ENCODE measurements around the gene PCK2.

The PCK2 gene

GRCh38 chr14:24146453-24146977, 52.4 kb downstream of the PCK2 start, which contains the start of gene PSME2 (continued):
- TF ChIP-seq, protein P1, sequence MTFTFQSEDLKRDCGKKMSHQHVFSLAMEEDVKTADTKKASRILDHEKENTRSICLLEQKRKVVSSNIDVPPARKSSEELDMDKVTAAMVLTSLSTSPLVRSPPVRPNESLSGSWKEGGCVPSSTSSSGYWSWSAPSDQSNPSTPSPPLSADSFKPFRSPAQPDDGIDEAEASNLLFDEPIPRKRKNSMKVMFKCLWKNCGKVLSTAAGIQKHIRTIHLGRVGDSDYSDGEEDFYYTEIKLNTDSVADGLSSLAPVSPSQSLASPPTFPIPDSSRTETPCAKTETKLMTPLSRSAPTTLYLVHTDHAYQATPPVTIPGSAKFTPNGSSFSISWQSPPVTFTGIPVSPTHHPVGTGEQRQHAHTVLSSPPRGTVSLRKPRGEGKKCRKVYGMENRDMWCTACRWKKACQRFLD (tag by site-specific recombination; IDR thresholded peaks at IDR 0.05), result no peak
- peak; percentile 51; the same call in 1 of the 2 replicates for TF ChIP-seq ZFHX2 (tag by site-specific recombination; conservative IDR thresholded peaks at IDR 0.05)
- TF ChIP-seq ZNF768 (tag by site-specific recombination; IDR thresholded peaks at IDR 0.05), result no peak
- no peak for TF ChIP-seq ZNF223 (tag by site-specific recombination; IDR thresholded peaks at IDR 0.05)
- TF ChIP-seq, protein P2, sequence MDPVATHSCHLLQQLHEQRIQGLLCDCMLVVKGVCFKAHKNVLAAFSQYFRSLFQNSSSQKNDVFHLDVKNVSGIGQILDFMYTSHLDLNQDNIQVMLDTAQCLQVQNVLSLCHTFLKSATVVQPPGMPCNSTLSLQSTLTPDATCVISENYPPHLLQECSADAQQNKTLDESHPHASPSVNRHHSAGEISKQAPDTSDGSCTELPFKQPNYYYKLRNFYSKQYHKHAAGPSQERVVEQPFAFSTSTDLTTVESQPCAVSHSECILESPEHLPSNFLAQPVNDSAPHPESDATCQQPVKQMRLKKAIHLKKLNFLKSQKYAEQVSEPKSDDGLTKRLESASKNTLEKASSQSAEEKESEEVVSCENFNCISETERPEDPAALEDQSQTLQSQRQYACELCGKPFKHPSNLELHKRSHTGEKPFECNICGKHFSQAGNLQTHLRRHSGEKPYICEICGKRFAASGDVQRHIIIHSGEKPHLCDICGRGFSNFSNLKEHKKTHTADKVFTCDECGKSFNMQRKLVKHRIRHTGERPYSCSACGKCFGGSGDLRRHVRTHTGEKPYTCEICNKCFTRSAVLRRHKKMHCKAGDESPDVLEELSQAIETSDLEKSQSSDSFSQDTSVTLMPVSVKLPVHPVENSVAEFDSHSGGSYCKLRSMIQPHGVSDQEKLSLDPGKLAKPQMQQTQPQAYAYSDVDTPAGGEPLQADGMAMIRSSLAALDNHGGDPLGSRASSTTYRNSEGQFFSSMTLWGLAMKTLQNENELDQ (tag by site-specific recombination; IDR thresholded peaks at IDR 0.05; ENCODE audit: low read depth), result no peak
- no peak for TF ChIP-seq ZNF548 (tag by site-specific recombination; IDR thresholded peaks at IDR 0.05)
- TF ChIP-seq ZNF398 (tag by site-specific recombination; IDR thresholded peaks at IDR 0.05), result peak; percentile 83
- no peak for TF ChIP-seq ZNF660 (tag by site-specific recombination; IDR thresholded peaks at IDR 0.05)
- TF ChIP-seq ZNF692 (tag by site-specific recombination; IDR thresholded peaks at IDR 0.05), result no peak
- peak; percentile 75 for TF ChIP-seq SP2 (tag by site-specific recombination; IDR thresholded peaks at IDR 0.05)
- TF ChIP-seq ZNF26 (tag by site-specific recombination; IDR thresholded peaks at IDR 0.05), result no peak
- peak; percentile 41; the same call in 1 of the 2 replicates for TF ChIP-seq ZFP69B (tag by site-specific recombination; IDR thresholded peaks at IDR 0.05)
- TF ChIP-seq GLIS2 (tag by site-specific recombination; IDR thresholded peaks at IDR 0.05), result peak; percentile 83
- TF ChIP-seq ZNF174 (tag by site-specific recombination; IDR thresholded peaks at IDR 0.05), result no peak
- TF ChIP-seq, protein P3, sequence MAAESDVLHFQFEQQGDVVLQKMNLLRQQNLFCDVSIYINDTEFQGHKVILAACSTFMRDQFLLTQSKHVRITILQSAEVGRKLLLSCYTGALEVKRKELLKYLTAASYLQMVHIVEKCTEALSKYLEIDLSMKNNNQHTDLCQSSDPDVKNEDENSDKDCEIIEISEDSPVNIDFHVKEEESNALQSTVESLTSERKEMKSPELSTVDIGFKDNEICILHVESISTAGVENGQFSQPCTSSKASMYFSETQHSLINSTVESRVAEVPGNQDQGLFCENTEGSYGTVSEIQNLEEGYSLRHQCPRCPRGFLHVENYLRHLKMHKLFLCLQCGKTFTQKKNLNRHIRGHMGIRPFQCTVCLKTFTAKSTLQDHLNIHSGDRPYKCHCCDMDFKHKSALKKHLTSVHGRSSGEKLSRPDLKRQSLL (tag by site-specific recombination; IDR thresholded peaks at IDR 0.05), result no peak
- TF ChIP-seq HOXD13 (CRISPR knock-in tag; IDR thresholded peaks at IDR 0.05; ENCODE audit: borderline replicate concordance), result no peak
- no peak for TF ChIP-seq SETDB1 (IDR thresholded peaks at IDR 0.05; ENCODE audit: insufficient read length, low read length)
- TF ChIP-seq, protein P4, sequence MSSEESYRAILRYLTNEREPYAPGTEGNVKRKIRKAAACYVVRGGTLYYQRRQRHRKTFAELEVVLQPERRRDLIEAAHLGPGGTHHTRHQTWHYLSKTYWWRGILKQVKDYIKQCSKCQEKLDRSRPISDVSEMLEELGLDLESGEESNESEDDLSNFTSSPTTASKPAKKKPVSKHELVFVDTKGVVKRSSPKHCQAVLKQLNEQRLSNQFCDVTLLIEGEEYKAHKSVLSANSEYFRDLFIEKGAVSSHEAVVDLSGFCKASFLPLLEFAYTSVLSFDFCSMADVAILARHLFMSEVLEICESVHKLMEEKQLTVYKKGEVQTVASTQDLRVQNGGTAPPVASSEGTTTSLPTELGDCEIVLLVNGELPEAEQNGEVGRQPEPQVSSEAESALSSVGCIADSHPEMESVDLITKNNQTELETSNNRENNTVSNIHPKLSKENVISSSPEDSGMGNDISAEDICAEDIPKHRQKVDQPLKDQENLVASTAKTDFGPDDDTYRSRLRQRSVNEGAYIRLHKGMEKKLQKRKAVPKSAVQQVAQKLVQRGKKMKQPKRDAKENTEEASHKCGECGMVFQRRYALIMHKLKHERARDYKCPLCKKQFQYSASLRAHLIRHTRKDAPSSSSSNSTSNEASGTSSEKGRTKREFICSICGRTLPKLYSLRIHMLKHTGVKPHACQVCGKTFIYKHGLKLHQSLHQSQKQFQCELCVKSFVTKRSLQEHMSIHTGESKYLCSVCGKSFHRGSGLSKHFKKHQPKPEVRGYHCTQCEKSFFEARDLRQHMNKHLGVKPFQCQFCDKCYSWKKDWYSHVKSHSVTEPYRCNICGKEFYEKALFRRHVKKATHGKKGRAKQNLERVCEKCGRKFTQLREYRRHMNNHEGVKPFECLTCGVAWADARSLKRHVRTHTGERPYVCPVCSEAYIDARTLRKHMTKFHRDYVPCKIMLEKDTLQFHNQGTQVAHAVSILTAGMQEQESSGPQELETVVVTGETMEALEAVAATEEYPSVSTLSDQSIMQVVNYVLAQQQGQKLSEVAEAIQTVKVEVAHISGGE (tag by site-specific recombination; conservative IDR thresholded peaks at IDR 0.05; ENCODE audit: low read depth), result no peak
- TF ChIP-seq ZNF549 (tag by site-specific recombination; IDR thresholded peaks at IDR 0.05), result no peak
- TF ChIP-seq, protein P5, sequence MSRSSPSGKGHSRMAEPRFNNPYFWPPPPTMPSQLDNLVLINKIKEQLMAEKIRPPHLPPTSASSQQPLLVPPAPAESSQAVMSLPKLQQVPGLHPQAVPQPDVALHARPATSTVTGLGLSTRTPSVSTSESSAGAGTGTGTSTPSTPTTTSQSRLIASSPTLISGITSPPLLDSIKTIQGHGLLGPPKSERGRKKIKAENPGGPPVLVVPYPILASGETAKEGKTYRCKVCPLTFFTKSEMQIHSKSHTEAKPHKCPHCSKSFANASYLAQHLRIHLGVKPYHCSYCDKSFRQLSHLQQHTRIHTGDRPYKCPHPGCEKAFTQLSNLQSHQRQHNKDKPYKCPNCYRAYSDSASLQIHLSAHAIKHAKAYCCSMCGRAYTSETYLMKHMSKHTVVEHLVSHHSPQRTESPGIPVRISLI (tag by site-specific recombination; IDR thresholded peaks at IDR 0.05), result no peak
- no peak for TF ChIP-seq ZNF571 (tag by site-specific recombination; IDR thresholded peaks at IDR 0.05)
- no peak for TF ChIP-seq ZBTB1 (tag by site-specific recombination; IDR thresholded peaks at IDR 0.05)

Measured in HEK293 (cell line).